ENCODE measurements around the gene DVL1.

The DVL1 gene

DNA sequence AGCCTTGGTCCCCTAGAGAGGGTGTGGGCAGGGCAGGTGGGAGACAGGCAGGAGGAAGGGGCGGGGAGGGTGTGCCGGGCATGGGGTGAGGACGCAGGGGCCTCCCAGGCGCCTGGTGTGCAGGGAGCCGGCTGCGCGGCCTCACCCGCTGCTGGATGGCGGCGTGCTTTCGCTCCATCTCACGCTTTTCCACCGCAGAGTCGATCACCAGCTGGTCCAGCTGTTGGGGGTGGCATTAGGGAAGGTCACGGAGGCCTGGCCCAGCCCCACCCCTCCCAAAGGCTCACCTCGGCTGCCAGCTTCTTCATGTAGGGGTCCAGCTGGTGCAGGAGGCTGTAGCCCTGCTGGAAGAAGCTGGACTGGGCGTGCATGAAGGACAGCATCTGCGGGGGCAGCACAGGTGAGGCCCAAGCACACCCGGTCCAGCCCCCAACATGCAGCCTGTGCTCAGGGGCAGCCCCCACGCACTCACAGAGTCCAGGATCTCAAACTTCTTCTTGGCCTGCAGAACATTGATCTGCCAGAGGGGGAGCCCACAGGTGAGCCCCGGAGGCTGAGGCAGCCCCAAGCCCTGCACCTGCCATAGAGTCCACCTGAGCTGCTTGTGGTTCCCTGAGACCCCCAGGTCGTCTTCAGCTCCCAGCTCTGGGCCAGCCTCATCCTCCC is 49.4 kb downstream of the DVL1 start:
- no peak for DNase-seq (ENCODE audit: low read depth in 2 of 3, low spot score in 2 of 3)

DNA sequence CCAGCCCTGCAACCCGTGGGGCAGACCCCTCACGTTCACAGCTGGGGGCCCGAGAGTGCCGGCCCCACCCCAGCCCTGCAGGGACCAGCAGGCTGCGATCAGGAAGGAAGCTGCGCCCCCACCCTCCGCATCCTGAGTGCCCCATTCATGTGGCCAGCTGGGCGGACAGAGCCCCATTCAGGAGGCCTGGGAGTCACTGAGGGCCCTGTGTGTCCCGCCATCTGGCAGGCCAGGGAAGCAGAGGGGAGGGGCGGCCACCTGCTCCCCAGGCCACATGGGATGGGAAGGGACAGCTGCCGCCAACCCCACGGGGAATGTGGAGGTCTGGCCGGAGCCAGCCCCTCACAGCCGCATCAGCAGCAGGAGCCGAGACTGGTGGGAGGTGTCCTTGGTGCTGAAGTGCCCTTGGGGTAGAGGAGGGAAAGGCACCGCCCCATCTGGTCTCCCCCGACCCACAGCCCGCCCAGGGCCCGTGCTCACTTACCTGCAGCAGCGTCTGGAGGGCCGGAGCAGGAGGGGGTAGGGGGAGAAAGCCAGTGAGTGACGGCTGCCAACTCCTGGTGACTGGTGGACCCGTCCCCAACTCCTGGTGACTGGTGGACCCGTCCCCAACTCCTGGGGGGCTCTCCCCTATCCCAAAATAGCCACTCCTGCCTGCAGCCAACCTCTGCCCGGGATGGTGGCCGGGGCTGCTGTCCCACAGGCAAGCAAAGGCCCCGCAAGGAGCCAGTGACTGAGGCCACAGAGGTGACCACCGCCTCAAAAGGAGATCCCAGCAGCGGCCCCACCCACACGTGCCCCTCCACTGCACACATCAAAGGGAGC is 50.1 kb downstream of the DVL1 start:
- no peak for DNase-seq (ENCODE audit: low read depth in 2 of 3, low spot score in 2 of 3)

DNA sequence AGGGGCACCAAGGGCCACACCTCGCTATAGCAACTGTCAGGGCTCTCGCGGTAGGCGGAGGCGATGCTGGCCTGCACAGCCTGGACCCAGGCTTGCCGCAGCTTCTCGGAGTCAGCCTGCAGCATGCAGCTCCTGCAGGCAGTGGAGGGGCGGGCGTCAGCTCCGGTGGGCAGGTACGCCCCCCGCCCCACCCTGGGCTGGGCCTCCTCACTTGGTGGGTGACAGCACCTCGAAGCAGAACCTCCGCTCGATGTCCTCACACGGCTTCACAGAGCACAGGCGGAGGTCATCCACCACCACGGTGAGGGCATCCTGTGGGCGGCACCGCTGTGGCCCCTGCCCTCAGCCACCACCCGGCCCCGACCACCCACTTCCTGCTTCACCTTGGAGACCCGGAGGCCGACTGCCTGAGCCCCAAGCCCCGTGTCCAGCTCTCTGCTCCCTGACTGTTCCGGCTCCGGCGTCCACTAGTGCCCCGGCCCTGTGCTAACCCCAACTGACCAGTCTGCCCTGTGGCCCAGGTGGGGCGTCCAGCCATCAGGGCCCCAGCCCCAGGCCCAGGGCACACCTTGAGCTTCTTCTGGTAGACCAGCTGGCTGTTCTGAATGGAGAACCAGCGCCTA is 51.3 kb downstream of the DVL1 start:
- no peak for DNase-seq (ENCODE audit: low read depth in 2 of 3, low spot score in 2 of 3)

DNA sequence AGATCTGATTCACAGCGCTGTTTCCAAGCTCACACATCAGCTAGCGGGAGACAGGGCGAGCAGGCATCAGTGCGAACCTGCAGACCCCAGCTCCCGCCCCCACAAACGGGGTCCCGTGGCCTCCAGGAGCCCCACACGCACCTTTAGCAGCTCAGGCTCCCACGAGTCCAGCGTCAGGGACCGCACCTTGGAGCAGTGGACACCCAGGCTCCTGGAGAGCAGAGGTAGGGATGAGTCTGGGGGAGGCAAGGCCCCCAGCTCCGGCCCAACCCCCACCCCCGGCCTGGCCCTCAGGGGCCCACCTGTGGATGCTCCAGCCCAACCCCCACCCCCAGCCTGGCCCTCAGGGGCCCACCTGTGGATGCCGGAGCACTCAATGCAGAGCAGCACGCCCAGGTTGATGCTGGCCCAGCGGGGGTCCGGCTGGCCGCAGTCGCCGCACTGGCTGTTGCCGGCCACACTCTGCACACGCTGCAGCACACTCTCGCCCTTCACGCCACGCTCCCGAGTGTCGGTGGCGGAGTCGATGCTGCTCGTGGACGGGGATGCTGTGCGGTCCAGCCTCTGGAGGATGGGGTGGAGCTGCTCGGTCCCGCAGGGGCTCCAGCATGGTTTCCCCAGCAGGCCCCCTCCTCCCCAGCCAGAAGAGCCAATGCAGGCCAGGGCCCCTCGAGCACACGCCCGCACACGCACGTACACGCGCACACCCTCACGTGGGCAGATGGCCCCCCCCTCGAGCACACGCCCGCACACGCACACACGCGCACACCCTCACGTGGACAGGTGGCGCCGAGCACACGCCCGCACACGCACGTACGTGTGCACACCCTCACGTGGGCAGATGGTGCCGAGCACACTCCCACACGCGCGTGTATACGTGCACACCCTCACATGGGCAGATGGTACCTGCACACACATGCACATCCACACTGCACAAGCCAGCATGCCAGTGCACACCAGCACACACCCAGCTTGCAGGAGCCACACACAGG is 52.9 kb downstream of the DVL1 start:
- no peak for DNase-seq (ENCODE audit: low read depth in 2 of 3, low spot score in 2 of 3)

DNA sequence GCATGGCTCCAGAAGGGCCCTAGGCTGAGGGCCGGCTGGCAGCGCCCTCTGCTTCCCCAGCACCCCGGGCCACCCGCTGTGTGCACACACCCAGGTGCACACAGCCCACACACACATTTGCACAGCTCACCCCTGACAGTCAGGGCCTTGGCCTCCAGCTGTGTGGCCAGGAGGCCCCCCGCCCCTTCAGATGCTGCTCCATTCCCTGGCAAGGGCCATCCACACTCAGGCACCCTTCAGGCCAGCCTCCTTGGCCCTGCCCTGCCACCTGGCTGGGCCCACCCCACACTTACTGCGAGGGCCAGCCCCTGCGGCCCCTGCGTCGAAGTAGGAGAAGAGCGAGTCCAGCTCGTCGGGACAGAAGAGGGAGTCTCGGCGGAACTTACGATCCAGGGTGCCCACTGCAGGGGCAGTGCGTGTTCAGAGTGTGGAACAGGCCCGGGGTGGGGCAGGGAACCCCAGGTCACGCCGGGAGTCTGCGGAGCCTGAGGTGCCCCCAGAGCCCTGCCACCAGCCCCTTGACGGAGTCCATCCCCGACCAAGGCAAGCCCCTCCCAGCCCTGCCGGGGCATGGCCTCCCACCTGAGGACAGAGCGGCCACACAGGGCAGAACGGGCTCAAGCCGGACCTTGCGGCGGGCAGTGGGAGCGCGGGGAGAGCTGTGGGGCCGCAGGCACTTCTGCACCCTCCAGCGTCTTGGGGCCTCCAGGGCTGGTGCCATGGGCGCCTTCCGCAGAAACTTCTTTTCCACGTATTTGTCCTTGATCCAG is 53.9 kb downstream of the DVL1 start:
- no peak for DNase-seq (ENCODE audit: low read depth in 2 of 3, low spot score in 2 of 3)

DNA sequence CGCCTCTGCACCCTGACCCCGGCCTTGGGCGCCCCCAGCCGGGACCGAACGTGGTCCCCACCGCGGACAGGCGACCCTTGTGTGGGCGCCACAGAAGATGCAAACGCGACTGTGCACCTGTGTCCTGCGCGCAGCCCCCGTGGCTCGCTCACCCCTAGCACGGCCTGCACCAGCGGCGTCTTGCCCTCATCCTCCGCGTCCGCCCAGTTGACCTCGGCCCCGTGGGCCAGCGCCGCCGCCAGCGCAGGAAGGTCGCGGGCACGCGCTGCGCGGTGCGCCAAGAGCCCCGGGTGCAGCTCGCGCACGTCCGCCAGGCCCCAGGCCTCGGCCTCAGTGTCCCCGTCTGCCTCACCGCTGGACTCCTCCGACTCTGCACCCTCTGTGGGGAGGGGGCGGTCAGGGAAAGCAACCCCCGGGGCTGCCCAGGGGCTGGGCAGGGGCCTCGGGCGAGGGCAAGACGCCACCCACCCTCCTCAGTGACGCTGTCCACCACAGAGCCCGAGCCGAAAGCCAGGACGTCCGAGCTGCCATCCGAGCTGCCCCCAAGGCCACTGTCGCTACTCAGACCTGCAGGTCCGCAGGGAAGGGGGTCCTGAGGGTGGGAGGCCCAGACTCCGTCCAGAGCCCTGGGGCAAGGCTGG is 54.8 kb downstream of the DVL1 start:
- DNase-seq (ENCODE audit: low read depth in 2 of 3, low spot score in 2 of 3) = no peak

DNA sequence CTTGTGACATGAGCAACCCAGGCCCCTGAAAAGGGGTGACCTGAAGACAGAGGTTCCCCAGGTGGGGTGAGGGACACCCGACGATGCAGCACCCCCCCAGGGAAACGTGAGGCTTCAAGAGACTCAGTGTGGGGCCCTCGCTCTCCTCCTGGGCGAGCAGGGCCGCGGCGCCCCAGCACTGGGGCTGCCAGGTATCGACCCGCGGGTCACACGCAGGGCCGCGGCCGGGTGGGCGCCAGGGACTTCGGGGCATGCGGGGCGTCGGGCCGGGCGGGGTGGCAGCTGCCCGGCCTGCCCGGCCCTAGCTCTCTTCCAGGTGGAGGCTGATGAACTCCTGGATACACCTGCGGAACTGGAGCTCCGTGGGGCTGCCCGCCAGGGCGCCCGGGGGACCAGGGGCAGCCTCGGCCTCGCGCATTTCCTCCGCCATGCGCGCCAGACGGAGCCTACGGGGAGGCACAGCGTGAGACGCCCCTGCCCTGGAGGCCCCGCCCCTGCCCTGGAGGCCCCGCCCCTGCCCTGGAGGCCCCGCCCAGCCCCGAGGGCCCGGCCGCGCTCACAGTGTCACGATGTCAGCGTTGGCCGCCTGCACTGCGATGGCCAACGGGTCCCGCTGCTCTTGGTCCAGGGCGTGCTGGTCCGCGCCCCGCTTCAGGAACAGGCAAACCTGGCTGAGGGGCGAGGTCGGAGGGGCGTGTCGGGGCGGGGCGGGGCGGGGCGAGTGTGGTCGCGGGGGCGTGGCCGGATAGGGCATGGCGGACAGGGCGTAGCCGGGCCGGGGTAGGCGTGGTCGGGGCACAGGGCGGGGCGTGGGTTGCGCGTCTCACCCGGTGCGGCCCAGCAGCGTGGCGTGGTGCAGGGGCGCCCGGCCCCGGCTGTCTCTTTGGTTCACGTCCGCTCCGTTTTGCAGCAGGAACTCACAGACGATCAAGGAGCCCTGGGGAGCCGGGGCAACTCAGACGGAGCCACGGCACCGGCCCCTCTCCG is 55.7 kb downstream of the DVL1 start:
- DNase-seq (ENCODE audit: low read depth in 2 of 3, low spot score in 2 of 3) = no peak

DNA sequence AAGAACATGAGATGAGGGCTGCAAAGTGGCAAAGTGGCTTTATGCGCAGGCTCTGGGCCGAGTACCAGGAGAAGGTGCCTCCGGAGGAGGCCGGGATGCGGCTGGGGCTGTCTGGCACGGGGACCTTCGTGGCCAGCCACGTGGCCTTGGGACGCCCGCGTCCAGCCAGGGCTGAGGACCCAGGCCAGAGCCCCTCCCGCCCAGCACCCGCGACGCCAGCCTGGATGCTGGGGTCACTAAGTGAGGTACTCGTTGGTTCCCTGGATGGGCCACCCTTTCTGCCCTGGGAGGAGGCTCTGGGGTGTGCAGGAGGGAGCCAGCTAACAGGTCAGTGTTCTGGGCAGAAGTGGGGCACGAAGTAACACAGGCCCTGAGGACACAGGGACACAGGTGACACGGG is 56.4 kb downstream of the DVL1 start:
- no peak for DNase-seq (ENCODE audit: low read depth in 2 of 3, low spot score in 2 of 3)

DNA sequence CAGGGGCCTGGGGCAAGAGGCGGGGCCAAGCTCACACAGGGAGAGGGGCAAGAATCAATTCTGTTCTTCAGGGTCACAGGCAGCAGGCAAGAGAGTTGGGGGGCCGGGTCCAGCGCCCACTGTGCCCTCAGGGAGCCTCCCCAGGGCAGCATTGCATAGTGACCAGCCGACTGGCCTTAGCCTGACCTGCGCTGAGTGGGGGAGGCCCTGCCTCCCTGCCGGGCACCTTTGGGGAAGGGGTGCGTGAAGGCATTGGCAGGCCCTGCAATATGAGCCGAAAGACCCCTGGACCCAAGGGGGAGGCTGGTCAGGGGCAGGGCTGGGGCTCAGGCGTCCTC is 56.8 kb downstream of the DVL1 start:
- no peak for DNase-seq (ENCODE audit: low read depth in 2 of 3, low spot score in 2 of 3)

DNA sequence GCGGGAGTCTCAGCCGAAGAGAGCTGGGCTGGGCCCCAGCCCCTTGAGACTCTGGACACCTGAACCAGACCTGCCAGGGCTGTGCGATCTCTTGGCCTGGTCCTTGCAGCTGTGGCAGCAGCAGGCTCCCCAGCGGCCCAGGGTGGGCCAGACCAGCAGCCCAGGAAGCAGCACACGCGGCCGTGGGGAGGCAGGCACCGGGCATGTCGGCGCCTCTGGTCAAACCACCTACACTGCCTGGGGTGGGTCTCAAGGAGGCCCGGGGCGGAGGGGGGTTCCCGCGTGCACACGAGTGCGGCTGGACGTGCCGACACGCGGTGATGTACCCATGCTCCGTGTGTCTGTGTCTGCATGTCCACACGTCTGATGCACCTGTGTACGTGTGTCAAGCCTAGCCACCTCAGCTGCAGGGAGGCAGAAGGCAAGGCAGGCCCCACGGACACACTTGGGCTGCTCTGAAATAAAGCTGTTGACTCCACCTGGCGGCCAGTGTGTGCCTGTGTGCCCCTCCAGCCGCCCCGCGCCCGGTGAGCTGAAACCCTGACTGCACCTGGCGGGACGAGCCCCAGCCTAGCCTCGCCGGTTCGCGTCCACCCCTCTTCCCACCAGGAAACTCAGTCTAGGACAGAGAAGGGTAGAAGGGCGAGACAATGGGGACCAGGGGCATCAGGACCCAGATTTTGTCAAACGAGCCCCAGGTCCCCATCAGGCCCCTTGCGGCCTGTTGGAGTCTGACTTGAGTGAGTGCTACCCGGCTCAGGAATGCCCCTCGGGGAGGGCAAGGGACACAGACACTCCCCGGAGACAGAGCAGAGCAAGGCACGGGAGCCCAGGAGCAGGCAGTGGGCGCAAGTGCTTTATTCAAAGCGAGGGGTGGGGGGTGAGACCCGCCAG is 57.4 kb downstream of the DVL1 start:
- DNase-seq (ENCODE audit: low read depth in 2 of 3, low spot score in 2 of 3) = no peak

DNA sequence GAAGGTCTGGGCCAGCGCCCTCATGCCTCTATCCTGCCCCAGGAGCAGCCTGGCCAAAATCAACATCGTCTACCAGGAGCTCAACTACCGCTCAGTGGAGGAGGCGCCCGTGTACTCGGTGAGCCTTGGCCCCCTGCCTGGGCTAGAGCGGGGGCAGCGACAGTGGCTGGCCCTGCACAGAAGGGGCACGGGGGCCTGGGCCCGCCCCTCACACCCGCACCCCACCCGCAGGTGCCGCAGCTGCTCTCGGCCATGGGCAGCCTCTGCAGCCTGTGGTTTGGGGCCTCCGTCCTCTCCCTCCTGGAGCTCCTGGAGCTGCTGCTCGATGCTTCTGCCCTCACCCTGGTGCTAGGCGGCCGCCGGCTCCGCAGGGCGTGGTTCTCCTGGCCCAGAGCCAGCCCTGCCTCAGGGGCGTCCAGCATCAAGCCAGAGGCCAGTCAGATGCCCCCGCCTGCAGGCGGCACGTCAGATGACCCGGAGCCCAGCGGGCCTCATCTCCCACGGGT is 58.1 kb downstream of the DVL1 start:
- no peak for DNase-seq (ENCODE audit: low read depth in 2 of 3, low spot score in 2 of 3)

DNA sequence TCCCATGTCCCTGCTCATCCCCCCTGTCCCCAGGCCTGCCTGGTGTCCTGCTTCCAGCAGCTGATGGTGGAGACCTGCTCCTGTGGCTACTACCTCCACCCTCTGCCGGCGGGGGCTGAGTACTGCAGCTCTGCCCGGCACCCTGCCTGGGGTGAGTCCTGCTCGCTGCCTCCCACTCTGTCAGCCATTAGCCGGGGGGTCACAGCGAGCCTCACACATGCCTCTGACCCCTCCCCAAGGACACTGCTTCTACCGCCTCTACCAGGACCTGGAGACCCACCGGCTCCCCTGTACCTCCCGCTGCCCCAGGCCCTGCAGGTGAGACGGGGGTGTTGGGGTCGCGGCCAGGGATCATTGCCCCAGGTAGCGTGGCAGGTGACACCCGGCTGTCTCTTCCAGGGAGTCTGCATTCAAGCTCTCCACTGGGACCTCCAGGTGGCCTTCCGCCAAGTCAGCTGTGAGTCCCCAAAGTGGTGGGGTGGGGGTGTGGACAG is 58.9 kb downstream of the DVL1 start:
- DNase-seq (ENCODE audit: low read depth in 2 of 3, low spot score in 2 of 3) = no peak

DNA sequence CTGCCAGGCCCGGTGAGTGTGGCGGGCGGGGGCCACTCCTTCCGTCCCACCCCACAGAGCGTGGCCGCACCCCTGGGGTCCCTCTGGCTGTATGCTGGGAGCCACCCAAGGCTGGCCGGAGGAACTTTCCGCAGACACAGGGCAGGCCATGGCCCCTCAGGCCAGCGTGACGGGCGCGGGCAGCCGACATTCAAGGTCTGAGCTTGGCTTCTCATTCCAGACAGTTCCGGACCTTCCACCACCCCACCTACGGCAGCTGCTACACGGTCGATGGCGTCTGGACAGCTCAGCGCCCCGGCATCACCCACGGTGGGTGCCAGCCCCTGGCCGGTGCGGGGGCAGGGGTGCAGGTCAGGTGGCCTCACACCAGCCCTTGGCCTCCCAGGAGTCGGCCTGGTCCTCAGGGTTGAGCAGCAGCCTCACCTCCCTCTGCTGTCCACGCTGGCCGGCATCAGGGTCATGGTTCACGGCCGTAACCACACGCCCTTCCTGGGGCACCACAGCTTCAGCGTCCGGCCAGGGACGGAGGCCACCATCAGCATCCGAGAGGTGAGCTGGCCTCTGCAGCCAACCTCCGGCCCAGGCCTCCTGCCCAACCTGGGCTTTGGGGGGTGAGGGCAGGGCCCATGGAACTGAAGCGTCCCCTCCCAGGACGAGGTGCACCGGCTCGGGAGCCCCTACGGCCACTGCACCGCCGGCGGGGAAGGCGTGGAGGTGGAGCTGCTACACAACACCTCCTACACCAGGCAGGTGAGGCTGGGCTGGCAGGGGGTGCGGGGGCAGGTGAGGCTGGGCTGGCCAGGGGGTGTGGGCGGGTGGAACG is 61.7 kb downstream of the DVL1 start:
- no peak for DNase-seq (ENCODE audit: low read depth in 2 of 3, low spot score in 2 of 3)

DNA sequence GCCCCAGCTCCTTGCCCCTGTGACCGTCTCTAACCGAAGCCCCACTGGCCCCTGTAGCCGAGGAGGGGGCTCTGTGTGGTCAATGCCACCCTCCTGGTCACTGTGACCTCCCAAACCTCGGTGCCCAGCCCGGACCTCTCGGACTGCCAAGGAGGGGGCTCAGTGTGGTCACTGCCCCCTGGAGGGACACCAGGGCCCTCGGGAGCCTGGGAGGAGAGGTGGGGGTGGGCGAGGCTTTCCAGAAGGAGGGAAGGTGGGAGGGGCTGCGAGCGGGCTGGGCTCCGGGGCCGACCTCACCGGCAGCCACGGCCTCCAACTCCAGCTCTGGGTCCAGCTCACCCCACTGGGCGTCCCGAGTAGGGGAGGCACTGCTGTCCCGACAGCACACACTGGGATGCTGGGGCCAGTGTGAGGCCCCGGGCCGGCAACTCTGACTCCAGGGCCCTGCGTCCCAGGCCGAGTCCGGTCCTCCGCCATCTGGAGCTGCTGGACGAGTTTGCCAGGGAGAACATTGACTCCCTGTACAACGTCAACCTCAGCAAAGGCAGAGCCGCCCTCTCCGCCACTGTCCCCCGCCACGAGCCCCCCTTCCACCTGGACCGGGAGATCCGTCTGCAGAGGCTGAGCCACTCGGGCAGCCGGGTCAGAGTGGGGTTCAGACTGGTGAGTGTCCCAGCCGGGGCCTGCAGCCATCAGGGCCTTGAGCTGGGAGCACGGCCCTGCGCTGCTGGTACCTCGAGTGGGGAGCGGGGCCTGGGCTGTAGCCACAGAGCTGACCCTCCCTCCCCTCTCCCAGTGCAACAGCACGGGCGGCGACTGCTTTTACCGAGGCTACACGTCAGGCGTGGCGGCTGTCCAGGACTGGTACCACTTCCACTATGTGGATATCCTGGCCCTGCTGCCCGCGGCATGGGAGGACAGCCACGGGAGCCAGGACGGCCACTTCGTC is 62.6 kb downstream of the DVL1 start:
- no peak for DNase-seq (ENCODE audit: low read depth in 2 of 3, low spot score in 2 of 3)

DNA sequence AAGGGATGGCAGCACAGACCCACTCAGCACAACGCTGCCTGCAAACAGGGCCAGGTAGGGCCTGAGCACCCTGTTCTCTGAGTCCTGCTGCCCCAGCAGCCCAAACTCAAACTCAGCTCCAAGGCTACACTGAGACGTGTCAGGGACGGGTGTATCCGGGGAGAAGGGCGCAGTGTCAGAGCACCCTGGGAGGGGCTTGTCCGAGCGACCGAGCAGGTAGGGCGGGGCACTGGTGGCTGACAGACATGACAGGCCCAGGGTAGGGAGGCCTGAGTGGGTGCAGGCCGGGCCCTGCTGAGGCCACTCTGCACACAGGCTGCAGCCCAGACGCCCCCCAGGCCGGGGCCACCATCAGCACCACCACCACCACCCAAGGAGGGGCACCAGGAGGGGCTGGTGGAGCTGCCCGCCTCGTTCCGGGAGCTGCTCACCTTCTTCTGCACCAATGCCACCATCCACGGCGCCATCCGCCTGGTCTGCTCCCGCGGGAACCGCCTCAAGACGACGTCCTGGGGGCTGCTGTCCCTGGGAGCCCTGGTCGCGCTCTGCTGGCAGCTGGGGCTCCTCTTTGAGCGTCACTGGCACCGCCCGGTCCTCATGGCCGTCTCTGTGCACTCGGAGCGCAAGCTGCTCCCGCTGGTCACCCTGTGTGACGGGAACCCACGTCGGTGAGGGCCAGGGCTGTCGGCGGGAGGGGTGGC is 63.5 kb downstream of the DVL1 start:
- DNase-seq (ENCODE audit: low read depth in 2 of 3, low spot score in 2 of 3) = no peak

All from activated CD8-positive, alpha-beta memory T cell treated with anti-CD3 and anti-CD28 coated beads for 48 hours (primary cell).